CD1c-positive myeloid dendritic cell (primary cell): ENCODE results near the gene PIK3C2A.

Experiments used
- DNase-seq: peaks from one replicate; pipeline ENCODE4 v3.0.0-alpha.2; 2016; ENCODE audit errors: extremely low spot score

Gene PIK3C2A

DNA sequence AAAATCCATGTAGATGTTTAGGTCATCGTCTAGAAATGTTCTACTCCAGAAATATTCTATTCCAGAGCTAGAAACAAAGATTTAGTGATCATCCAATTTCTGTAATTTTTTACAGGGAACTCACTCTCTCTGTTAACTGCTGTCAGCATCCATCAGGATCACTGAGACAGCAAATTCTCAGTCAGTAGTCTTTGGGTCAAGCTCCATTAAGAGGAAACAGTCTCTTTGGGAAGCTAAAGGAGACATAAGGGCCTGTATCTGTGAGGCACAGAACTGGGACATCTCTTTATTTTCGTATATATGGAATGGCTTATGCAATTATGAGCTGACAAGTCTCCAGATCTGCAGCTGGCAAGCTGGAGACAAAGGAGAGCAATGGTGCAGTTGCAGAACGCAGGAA is 48.3 kb downstream of the PIK3C2A start:
- DNase-seq: no peak
